HepG2 (cell line): ENCODE data around the gene MKS1. TPM values are rescaled to one million over a fixed set of nuclear protein-coding genes. Genes with fewer than 3 reads are reported as not detected.

ENCODE experiments used
- ATAC-seq: fragments of 200-7000 bp; cut with Tn5 transposase; 3 replicates; pipeline ENCODE4 v1.9.1; 2020; ENCODE audit warnings: mild to moderate bottlenecking, moderate library complexity
- BruUV-seq: library from RNA; stranded (reverse); fragments of 400-500 nt; replicated peaks from 2 replicates; lab custom pipeline; 2021; lab: Mats Ljungman, UMichigan
- CTCF ChIA-PET: fragments of 300-600 bp; formaldehyde crosslinking; extraction: SDS; loops from one replicate; lab custom pipeline; 2021; ENCODE audit warnings: low total read pairs, inconsistent platforms, low intra/inter-chr PET ratio; lab: Yijun Ruan, JAX
- POLR2A ChIA-PET: fragments of 350-600 bp; sonication (Branson Sonifier 250); formaldehyde crosslinking; loops from one replicate; lab custom pipeline; 2020; ENCODE audit warnings: antibody characterized with exemption, inconsistent platforms; lab: Yijun Ruan, JAX
- DNase-seq: peaks from one replicate; pipeline ENCODE4 v3.0.0-alpha.2; 2015; ENCODE audit warnings: low spot score
- FAIRE-seq: peaks from 3 replicates; lab custom pipeline; 2011; peaks lifted over from hg19 to GRCh38; lab: Jason Lieb, UNC
- H2AFZ ChIP-seq: one replicate; pipeline ENCODE4 v1.6.1; 2011; ENCODE audit warnings: low read length, inconsistent platforms
- H3K27ac ChIP-seq: fragments of 300-600 bp; 3 replicates; pipeline ENCODE4 v1.8.0; 2011; ENCODE audit warnings: mixed run types, mild to moderate bottlenecking, mixed read lengths, low read length, inconsistent platforms; ENCODE audit not compliant: insufficient read depth; ENCODE audit errors: extremely low read length
- H3K27me3 ChIP-seq, 2 experiments: fragments of 200-600 bp in 1 of 2; 2 replicates in 1 of 2; 3 replicates in 1 of 2; pipeline versions ENCODE4 v1.6.0 to v1.8.0; 2011; ENCODE audit warnings: low read length in 2 of 2, mild to moderate bottlenecking in 2 of 2, moderate library complexity in 2 of 2, inconsistent platforms in 1 of 2; ENCODE audit not compliant: insufficient read depth in 2 of 2, control insufficient read depth in 1 of 2
- H3K36me3 ChIP-seq, 2 experiments: fragments of 200-600 bp in 1 of 2; replicated peaks in 1 of 2; 2 replicates in 1 of 2; 3 replicates in 1 of 2; pipeline versions ENCODE4 v1.5.1 to v1.8.0; 2011; ENCODE audit warnings: low read length in 2 of 2, inconsistent platforms in 1 of 2; ENCODE audit not compliant: insufficient read depth in 2 of 2, control insufficient read depth in 1 of 2
- H3K4me1 ChIP-seq: 2 replicates; pipeline ENCODE4 v1.5.1; 2012; ENCODE audit warnings: low read length, inconsistent platforms; ENCODE audit not compliant: insufficient read depth
- H3K4me2 ChIP-seq: 2 replicates; pipeline ENCODE4 v1.6.0; 2011; ENCODE audit warnings: low read depth, low read length, inconsistent platforms
- H3K4me3 ChIP-seq, 3 experiments: fragments of 200-600 bp in 1 of 3; sonication (generic), shearing (Covaris generic) in 1 of 3; replicated peaks in 1 of 3; 2 replicates each; pipeline ENCODE4 v1.5.1; 2011 to 2016; ENCODE audit warnings: low read length in 3 of 3, inconsistent platforms in 2 of 3, low read depth in 2 of 3, mild to moderate bottlenecking in 2 of 3, control low read depth in 1 of 3, mixed read lengths in 1 of 3; ENCODE audit not compliant: insufficient read depth in 1 of 3
- H3K79me2 ChIP-seq: one replicate; pipeline ENCODE4 v1.6.1; 2011; ENCODE audit warnings: low read length, inconsistent platforms; ENCODE audit not compliant: insufficient read depth
- H3K9ac ChIP-seq: 2 replicates; pipeline ENCODE4 v1.6.0; 2011; ENCODE audit warnings: mild to moderate bottlenecking, low read depth, low read length, inconsistent platforms; ENCODE audit not compliant: insufficient read depth
- H3K9me3 ChIP-seq: 2 replicates; pipeline ENCODE4 v1.5.1; 2012; ENCODE audit warnings: mild to moderate bottlenecking, low read length
- H4K20me1 ChIP-seq: 2 replicates; pipeline ENCODE4 v1.6.0; 2011; ENCODE audit warnings: inconsistent platforms, mild to moderate bottlenecking, low read length, moderate library complexity; ENCODE audit not compliant: insufficient read depth
- CEBPG ChIP-seq: IDR thresholded peaks from 2 replicates; pipeline ENCODE4 v1.6.1; 2016
- HNF1A ChIP-seq, 2 experiments: sonication (generic) in 1 of 2; formaldehyde crosslinking in 1 of 2; IDR thresholded peaks; 2 replicates each; pipeline versions ENCODE4 v1.4.0 to v1.6.1; 2016 to 2020; ENCODE audit warnings: borderline replicate concordance in 1 of 2, low read depth in 1 of 2, mild to moderate bottlenecking in 1 of 2, missing genetic modification reagents in 1 of 2
- IKZF5 ChIP-seq: IDR thresholded peaks from 2 replicates; pipeline ENCODE4 v1.6.1; 2018; ENCODE audit warnings: missing genetic modification reagents, mild to moderate bottlenecking, missing compliant biosample characterization
- MAX ChIP-seq: IDR thresholded peaks from 2 replicates; pipeline ENCODE4 v1.6.1; 2012; ENCODE audit warnings: inconsistent platforms
- MAZ ChIP-seq, 2 experiments: sonication (generic) in 1 of 2; formaldehyde crosslinking in 1 of 2; IDR thresholded peaks; 2 replicates each; pipeline versions ENCODE4 v1.5.0 to v1.6.1; 2012 to 2020; ENCODE audit warnings: low read depth in 2 of 2, mild to moderate bottlenecking in 2 of 2, borderline replicate concordance in 1 of 2, improper control_type of control experiment in 1 of 2, low read length in 1 of 2, missing genetic modification reagents in 1 of 2, moderate library complexity in 1 of 2
- MED1 ChIP-seq: sonication (generic); formaldehyde crosslinking; IDR thresholded peaks from 2 replicates; pipeline ENCODE4 v1.4.0; 2020; ENCODE audit warnings: missing genetic modification reagents
- MYPOP ChIP-seq: sonication (generic); formaldehyde crosslinking; IDR thresholded peaks from 2 replicates; pipeline ENCODE4 v1.8.1; 2023; ENCODE audit warnings: mild to moderate bottlenecking, moderate library complexity, missing genetic modification reagents
- RARA ChIP-seq: IDR thresholded peaks from 2 replicates; pipeline ENCODE4 v1.6.1; 2016; ENCODE audit warnings: missing genetic modification reagents, missing compliant biosample characterization
- TAF15 ChIP-seq: fragments of 200-400 bp; formaldehyde crosslinking; IDR thresholded peaks from one replicate; pipeline ENCODE4 v1.6.1; 2018; ENCODE audit warnings: mild to moderate bottlenecking, low read depth, low read length; ENCODE audit not compliant: poor library complexity, severe bottlenecking
- TBX2 ChIP-seq: sonication (generic); formaldehyde crosslinking; IDR thresholded peaks from 2 replicates; pipeline ENCODE4 v1.5.0; 2020; ENCODE audit warnings: missing genetic modification reagents, mild to moderate bottlenecking, borderline replicate concordance
- THAP11 ChIP-seq: IDR thresholded peaks from 2 replicates; pipeline ENCODE4 v1.6.1; 2016; ENCODE audit warnings: missing biosample characterization, missing genetic modification reagents
- ZFP82 ChIP-seq: sonication (generic); formaldehyde crosslinking; IDR thresholded peaks from 2 replicates; pipeline ENCODE4 v1.5.1; 2020; ENCODE audit warnings: mild to moderate bottlenecking, missing genetic modification reagents, borderline replicate concordance
- ZGPAT ChIP-seq: IDR thresholded peaks from 2 replicates; pipeline ENCODE4 v1.6.1; 2016; ENCODE audit warnings: mild to moderate bottlenecking
- ZKSCAN5 ChIP-seq: sonication (generic); formaldehyde crosslinking; IDR thresholded peaks from 2 replicates; pipeline ENCODE4 v1.5.1; 2020; ENCODE audit warnings: mild to moderate bottlenecking, missing genetic modification reagents
- ZNF790 ChIP-seq: sonication (generic); formaldehyde crosslinking; IDR thresholded peaks from 2 replicates; pipeline ENCODE4 v1.8.0; 2022; ENCODE audit warnings: missing genetic modification reagents, mild to moderate bottlenecking, borderline replicate concordance
- WGBS: methylation state at CpG from one replicate; pipeline ENCODE4 v1.1.6; 2017; ENCODE audit warnings: low lambda C conversion rate; 5-methylcytosine and 5-hydroxymethylcytosine counted together
- in situ Hi-C: cut with HindIII; loops from 2 replicates; pipeline ENCODE4 v1.10.0; 2017; ENCODE audit warnings: low pct_unique_long_range_greater_than_20kb; ENCODE audit not compliant: extremely low pct_ligation_motif_present
- intact Hi-C: fragments of 100-400 bp; cut with micrococcal nuclease; formaldehyde crosslinking; loops from one replicate; pipeline ENCODE4 v1.10.0; 2022; ENCODE audit not compliant: unreplicated experiment
- polyA plus RNA-seq, 8 experiments: library from polyadenylated mRNA; depleted of rRNA in 3 of 8; stranded (reverse) in 7 of 8; unstranded in 1 of 8; fragments of >200 nt; fragmentation: Illumina TruSeq in 4 of 8; extraction: Trizol in 4 of 8; gene quantifications; 2 replicates each; pipeline versions ENCODE4 v1.2.1 to v1.2.3, GENCODE V29; 2011 to 2016; ENCODE audit warnings: low read depth in 4 of 8, missing spikeins in 1 of 8, mixed read lengths in 1 of 8; ENCODE audit not compliant: insufficient read depth in 1 of 8
- total RNA-seq, 5 experiments: library from RNA; depleted of rRNA; stranded (reverse); fragments of >200 nt; fragmentation: Illumina TruSeq; extraction: Trizol; gene quantifications; 2 replicates each; pipeline ENCODE4 v1.2.3, GENCODE V29; 2016; ENCODE audit warnings: low read depth in 1 of 5

MKS1 gene
- total and polyA plus RNA-seq, 2 of the 13 experiments (the other 11 are each of a cell fraction or from before 2014, with no cell fraction given) = 16.1 to 26.3 TPM

- H3K4me3 ChIP-seq = no peak overlapping the region
- WGBS = 36% methylated on average over 12 of the region's 12 CpGs
- in situ Hi-C loops (no loop called here), intact Hi-C loops (no loop called here)
- H3K79me2 ChIP-seq = no peaks in the 10 kb centered on the region
- ChIA-PET POLR2A (no interaction called here), CTCF (no interaction called here)
- no peaks in the 10 kb centered on the region for H4K20me1 ChIP-seq
- no peak overlapping the region for H3K4me2 ChIP-seq
- no peak overlapping the region for H2AFZ ChIP-seq
- FAIRE-seq = no peak
- peaks cover 1 to 43% of the 10 kb centered on the region in 2 experiments; a peak in 4 of 5 replicates for H3K27me3 ChIP-seq
- H3K9ac ChIP-seq = no peak overlapping the region
- H3K27ac ChIP-seq = no peak overlapping the region
- no peaks in the 10 kb centered on the region for H3K9me3 ChIP-seq
- no TSS peak for BruUV-seq
- no peaks in the 10 kb centered on the region for H3K36me3 ChIP-seq
- H3K4me1 ChIP-seq = no peaks in the 10 kb centered on the region
- no peak; the same call in 2 of the 3 replicates for ATAC-seq
- DNase-seq = no peak
- no peak for TF ChIP-seq ZKSCAN5
- TF ChIP-seq MAZ (IDR thresholded peaks at IDR 0.05; ENCODE audit: borderline replicate concordance, low read depth, low read length) = no peak
- TF ChIP-seq MAZ (CRISPR knock-in tag; IDR thresholded peaks at IDR 0.05; ENCODE audit: low read depth) = no peak
- TF ChIP-seq ZFP82 = no peak
- TF ChIP-seq THAP11 (CRISPR knock-in tag) = no peak
- TF ChIP-seq CEBPG = no peak
- no peak for TF ChIP-seq HNF1A (IDR thresholded peaks at IDR 0.05; ENCODE audit: low read depth)
- TF ChIP-seq HNF1A (CRISPR knock-in tag; IDR thresholded peaks at IDR 0.05; ENCODE audit: borderline replicate concordance) = no peak
- TF ChIP-seq RARA (CRISPR knock-in tag) = no peak
- no peak for TF ChIP-seq ZNF790
- no peak for TF ChIP-seq IKZF5 (CRISPR knock-in tag)
- no peak for TF ChIP-seq TBX2 (CRISPR knock-in tag)
- no peak for TF ChIP-seq ZGPAT (CRISPR knock-in tag)
- no peak for TF ChIP-seq TAF15
- TF ChIP-seq MED1 (CRISPR knock-in tag) = no peak
- no peak for TF ChIP-seq MAX
- TF ChIP-seq MYPOP (CRISPR knock-in tag) = no peak
Measured at GRCh38 chr17:58232707-58233156, 13.7 kb upstream of the MKS1 start.
